D341Med (cell line): ENCODE data around the gene OCIAD2.
"Not testable (repeated sequence)": the region's sequence is repeated elsewhere in the genome, so short reads cannot be mapped to it uniquely, and the experiment has no call there.

Source experiments
- DNase-seq: peaks from one replicate; pipeline ENCODE4 v3.0.0; 2012; ENCODE audit warnings: low spot score

The OCIAD2 gene

GRCh38 chr4:48906206-48907173, at the start of gene OCIAD2:
Gene OCIAD2 (minus strand): TSS chr4:48906774. CDS start chr4:48904549, 2,225 bp downstream.
- DNase-seq, result peak; percentile 93

- no peak for DNase-seq
These were observed 47.7 kb upstream of the OCIAD2 start for GRCh38 chr4:48954314-48954713.

GRCh38 chr4:48949518-48950219, 43.1 kb upstream of the OCIAD2 start:
- no peak for DNase-seq

GRCh38 chr4:48949086-48949485, 42.5 kb upstream of the OCIAD2 start:
- DNase-seq, result no peak

- DNase-seq, result no peak
These were observed 41.2 kb upstream of the OCIAD2 start for GRCh38 chr4:48947731-48948130.

GRCh38 chr4:48945981-48946380, 39.4 kb upstream of the OCIAD2 start:
- DNase-seq, result no peak

GRCh38 chr4:48944756-48945241, 38.2 kb upstream of the OCIAD2 start:
- peak; percentile 49 for DNase-seq

- no peak for DNase-seq
These were observed 37.7 kb upstream of the OCIAD2 start for GRCh38 chr4:48944252-48944651.

- DNase-seq, result peak; percentile 45
These were observed 36.8 kb upstream of the OCIAD2 start for GRCh38 chr4:48943387-48943786.

GRCh38 chr4:48939785-48940184, 33.2 kb upstream of the OCIAD2 start:
- no peak for DNase-seq

GRCh38 chr4:48938831-48939230, 32.3 kb upstream of the OCIAD2 start:
- DNase-seq, result no peak

- DNase-seq, result no peak
These were observed 30.5 kb upstream of the OCIAD2 start for GRCh38 chr4:48937033-48937432.

- DNase-seq, result peak; percentile 41
These were observed 24.9 kb upstream of the OCIAD2 start for GRCh38 chr4:48931459-48931858.

GRCh38 chr4:48930654-48931053, 24.1 kb upstream of the OCIAD2 start:
- DNase-seq, result no peak

- DNase-seq, result no peak
These were observed 17.8 kb upstream of the OCIAD2 start for GRCh38 chr4:48924416-48924815.

- DNase-seq, result not testable (repeated sequence)
These were observed 16.5 kb upstream of the OCIAD2 start for GRCh38 chr4:48923065-48923464.

- no peak for DNase-seq
These were observed 7.7 kb upstream of the OCIAD2 start for GRCh38 chr4:48914311-48914710.

- DNase-seq, result no peak
These were observed 6.8 kb upstream of the OCIAD2 start for GRCh38 chr4:48913346-48913745.

- no peak for DNase-seq
These were observed 5.8 kb upstream of the OCIAD2 start for GRCh38 chr4:48912349-48912748.

- no peak for DNase-seq
These were observed 3.9 kb upstream of the OCIAD2 start for GRCh38 chr4:48910511-48910910.

GRCh38 chr4:48909697-48910096, 3.1 kb upstream of the OCIAD2 start:
- DNase-seq, result no peak

GRCh38 chr4:48908687-48909086, 2.1 kb upstream of the OCIAD2 start:
- no peak for DNase-seq
